Posterior cingulate gyrus (tissue), 11 donors: ENCODE measurements around the gene WBP2.
"Not testable (repeated sequence)": the region's sequence is repeated elsewhere in the genome, so short reads cannot be mapped to it uniquely, and the experiment has no call there.

Source experiments
- DNase-seq, 10 donors: peaks; one replicate each; pipeline versions ENCODE4 v3.0.0 to v3.0.0-alpha.2; 2020 to 2021; ENCODE audit warnings: mixed read lengths in 3 of 10
- intact Hi-C: fragments of 100-400 bp; cut with DNase I; formaldehyde crosslinking; loops from one replicate; pipeline ENCODE4 v1.15.1; 2023

The WBP2 gene

DNA sequence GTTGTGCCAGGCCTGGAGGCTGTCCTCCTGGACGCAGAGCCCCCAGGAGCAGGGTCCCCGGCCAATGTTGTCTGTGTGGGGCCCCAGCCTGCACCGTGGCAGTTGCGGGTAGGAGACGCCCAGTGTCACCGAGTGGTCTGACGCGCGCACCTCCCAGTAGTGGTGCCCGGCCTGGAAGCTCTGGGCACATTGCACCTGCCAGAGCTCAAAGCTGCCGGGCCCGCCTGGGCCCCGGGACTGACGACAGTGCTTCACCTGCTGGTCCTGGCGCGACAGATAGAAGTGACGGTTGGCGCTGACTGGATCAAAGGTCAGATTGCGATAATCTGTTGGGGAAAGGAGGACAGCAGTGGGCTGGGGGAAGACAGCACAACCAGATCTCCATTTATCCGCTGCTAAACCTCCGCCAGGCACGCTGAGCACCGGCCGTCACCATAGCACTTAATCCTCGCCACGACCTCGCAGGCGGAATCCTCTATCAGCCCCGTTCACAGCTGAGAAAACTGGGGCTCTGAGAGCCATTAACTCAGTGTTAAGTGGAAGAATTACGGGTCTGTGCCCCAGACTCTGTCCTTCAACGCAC is 36.0 kb upstream of the WBP2 start:
- intact Hi-C loops: no loop called here
- DNase-seq: no peak

DNA sequence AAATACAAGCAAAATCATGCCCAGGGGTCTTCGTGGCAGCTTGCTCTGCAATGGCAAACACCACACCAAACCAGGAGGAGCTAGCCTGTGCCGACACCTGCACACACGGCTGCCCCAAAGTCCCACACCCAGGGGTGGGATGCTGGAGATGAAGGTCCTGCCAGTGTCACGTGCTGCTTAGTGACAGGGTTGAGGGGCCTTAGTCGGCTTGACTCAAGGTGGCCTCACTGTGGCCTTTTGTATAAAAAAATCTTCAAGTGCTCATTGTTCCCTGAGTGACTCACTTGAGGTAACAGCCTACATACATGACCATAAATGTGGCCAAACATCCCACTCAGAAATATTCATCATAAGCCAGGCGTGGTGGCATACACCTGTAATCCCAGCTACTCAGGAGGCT is 34.3 kb upstream of the WBP2 start:
- DNase-seq: no peak
- intact Hi-C loops: no loop called here

DNA sequence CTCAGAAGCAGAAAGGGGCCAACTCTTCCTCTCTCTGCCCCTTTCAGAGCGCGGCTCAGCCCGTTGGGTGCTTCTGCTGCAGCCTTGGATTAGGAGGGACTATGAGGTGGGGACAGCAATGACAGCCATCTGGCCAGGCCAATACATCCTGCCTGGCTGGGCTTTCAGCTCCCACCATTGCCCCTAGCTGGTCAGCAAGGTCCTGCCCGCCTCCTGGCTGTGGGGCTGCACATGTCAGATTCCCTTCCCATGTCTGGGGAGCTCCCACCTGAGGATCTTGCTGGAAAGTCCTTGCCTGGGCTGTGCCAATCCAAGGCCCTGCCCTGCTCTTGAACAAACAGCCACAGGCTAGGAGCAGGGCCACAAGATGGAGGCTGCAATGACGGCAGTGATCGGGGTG is 33.3 kb upstream of the WBP2 start:
- intact Hi-C loops: no loop called here
- no peak for DNase-seq

DNA sequence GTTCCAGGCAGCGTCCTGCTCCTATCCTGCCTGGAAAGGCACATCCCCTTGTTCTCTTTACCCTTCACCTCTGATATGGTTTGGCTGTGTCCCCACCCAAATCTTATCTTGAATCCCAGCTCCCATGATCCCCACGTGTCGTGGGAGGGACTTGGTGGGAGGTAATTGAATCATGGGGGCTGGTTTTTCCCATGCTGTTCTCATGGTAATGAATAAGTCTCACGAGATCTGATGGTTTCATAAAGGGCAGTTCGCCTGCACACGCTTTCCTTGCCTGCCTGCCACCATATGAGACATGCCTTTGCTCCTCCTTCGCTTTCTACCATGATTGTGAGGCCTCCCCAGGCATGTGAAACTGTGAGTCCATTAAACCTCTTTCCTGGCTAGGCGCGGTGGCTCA is 30.7 kb upstream of the WBP2 start:
- intact Hi-C loops, DNase-seq: not testable (repeated sequence)

DNA sequence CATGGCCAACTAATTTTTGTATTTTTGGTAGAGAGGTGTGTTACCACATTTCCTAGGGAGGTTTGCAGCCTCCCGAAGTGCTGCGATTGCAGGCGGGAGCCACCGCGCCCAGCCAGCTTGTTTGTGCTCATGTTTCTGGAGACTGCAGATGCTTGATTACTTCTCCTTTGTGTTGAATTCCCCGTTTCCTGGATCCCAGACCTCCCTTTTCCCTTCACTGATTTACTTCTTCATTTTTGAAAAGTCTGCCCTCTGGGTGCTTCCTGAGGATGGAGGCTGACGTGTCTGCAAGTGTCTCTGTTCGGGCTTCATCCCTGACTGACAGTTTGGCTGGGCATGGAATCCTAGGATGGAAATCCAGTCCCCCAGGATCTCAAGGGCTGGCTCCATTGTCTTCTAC is 30.3 kb upstream of the WBP2 start:
- DNase-seq: no peak
- intact Hi-C loops: no loop called here

DNA sequence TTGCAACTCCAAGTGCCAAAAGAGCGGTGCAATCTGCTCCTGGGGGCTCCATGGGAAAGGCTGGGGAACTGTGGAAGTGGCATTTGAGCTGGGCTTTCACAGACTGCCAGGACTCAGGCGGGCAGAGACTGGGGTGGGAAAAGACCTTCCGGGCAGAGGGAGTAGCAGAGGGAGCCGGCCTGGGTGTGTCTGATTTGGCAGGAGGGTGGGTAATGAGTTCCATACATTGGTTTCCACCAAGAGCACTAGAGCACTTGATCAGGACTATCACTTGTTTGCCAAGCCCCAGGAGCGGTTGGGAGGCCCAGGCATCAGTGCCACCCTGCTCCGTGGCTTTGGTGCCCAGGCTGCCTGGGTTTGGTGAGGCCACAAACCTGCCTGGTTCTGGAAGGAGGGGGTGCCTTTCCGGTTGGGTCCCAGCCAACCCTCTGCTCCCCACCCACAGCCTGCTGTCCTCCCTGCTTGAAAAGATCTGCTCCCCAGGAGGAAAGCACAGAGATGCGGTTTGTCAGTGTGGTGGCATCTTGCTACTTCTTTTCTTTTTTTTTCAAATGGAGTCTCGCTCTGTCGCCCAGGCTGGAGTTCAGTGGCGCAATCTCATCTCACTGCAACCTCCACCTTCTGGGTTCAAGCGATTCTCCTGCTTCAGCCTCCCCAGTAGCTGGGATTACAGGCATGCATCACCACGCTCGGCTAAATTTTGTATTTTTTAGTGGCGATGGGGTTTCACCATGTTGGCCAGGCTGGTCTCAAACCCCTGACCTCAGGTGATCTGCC is 26.7 kb upstream of the WBP2 start:
- intact Hi-C loops: no loop called here
- DNase-seq: no peak

DNA sequence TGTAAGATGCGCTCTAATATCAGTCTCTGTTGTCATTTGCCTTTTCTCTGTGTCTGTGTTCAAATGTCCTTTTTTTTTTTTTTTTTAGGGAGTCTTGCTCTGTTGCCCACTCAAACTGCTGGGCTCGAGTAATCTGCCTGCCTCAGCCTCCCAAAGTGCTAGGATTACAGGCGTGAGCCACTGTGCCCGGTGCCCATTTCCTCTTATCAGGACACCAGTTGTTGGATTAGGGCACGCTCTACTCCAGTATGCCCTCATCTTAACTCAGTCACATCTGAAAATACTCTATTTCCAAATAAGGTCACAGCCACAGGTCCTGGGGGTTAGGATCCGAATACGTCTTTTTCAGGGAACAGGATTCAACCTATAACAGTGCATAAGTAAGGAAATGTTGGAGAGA is 25.1 kb upstream of the WBP2 start:
- intact Hi-C loops: no loop called here
- DNase-seq: no peak

DNA sequence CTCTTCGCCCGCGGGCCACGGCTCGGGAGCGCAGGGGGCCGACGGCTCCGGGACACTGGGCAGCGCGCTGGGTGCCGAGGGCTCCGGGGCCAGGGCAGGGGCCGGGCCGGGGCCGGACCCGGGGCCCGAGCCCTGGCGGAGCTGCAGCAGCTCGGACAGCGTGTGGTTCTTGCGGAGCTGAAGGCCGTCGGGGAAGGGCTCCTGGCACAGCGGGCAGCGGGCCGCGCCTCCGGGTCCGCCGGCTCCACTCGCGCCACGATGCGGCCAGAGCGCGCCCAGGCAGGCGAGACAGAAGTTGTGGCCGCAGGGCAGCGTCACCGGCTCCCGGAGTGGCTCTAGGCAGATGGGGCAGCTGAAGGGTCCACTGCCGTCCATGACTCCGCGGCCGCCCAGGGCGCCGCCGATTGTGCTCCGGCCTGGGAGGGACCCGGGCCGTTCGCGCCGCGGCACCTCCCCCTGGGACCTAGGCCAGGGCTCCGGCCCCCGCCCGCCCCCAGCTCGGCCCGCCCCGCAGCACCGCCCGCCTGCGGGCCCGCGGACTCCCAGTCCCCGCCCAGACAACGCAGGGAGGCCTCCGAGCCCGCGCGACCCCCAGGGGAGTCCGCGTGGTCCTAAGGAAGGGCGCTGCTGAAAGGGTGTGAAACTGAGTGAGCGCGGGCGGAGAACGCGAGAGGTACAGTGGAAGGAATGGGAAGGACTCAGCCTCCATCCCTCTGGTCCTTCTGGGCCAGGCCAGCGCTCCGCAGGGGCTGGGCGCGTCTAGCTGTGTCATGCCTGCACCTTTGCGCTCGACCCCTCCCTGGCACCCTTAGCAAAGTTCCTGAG is 23.3 kb upstream of the WBP2 start, which contains the start of gene TRIM47:
TRIM47 (minus strand) TSS at position 408 of the 825 bp plus-strand sequence; CDS start at position 375, 33 bp downstream.
- intact Hi-C loops: no loop called here
- DNase-seq: peak in 6 of 10 donors; percentile 41 to 93 (median 81)

DNA sequence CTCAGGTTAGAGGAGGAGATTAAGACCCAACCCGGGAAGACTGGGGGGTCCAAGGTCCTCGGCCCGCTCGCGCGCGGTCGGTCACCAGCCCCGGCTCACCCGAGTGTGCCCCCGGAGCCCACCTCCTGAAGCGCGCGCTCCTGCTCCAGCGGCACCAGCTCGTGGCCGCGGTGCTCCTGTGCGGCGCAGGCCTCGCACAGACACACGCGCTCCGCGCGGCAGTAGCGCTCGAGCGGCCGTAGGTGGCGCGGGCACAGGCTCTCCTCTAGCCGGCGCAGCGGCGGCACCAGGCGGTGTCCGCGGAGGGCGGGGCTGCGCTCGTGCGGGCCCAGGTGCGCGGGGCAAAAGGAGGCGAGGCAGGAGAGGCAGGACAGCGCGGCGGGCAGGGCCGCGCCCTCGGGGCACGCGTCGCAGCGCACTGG is 22.6 kb upstream of the WBP2 start:
- peak in 8 of 10 donors; percentile 47 to 96 (median 72) for DNase-seq
- intact Hi-C loops: loop anchor here (2.0 kb wide), 1 partner anchor 19 kb away; no protein-coding TSS in a partner anchor

DNA sequence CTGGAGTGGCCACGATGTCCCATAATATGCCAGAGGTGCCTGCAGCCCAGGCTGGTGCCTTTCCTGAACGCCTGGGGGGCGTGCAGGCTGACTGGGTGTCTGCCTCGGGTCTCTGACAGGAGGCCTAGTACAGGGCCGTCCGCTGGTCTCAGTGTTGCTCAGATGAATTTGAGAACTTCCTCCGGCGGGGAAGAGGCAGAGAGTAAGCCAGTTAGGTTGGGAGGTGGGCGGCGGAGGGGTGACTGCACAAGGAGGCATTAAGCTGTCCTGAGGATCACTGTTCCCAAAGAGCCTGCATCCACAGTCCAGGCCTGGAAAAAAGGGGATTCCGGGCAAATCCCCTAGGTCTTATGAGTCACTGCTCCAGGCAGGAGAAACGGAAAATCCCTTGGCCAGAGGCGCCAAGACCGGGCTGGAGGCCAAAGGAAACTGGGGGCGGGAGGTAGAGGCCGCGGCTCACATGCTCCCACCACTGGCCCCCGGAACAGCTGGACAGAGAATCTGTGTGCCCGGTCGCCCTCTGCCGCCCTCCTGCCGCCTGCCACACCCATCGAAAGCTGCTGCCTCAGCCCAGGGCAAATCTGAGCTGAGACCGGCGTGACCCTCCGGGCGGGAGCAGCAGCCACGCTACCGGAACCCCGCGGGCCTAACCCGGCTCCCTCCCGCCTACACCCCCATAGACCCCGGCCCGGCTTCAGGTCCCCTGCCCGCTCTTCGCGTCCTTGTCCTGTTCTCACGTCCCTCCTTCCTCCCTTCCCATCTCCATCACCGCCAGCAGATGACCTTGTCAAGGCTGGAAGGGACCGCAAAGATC is 22.0 kb upstream of the WBP2 start:
- intact Hi-C loops: loop anchor here (2.0 kb wide), 1 partner anchor 18 kb away; no protein-coding TSS in a partner anchor
- DNase-seq: peak; percentile 65 to 96 (median 79)

DNA sequence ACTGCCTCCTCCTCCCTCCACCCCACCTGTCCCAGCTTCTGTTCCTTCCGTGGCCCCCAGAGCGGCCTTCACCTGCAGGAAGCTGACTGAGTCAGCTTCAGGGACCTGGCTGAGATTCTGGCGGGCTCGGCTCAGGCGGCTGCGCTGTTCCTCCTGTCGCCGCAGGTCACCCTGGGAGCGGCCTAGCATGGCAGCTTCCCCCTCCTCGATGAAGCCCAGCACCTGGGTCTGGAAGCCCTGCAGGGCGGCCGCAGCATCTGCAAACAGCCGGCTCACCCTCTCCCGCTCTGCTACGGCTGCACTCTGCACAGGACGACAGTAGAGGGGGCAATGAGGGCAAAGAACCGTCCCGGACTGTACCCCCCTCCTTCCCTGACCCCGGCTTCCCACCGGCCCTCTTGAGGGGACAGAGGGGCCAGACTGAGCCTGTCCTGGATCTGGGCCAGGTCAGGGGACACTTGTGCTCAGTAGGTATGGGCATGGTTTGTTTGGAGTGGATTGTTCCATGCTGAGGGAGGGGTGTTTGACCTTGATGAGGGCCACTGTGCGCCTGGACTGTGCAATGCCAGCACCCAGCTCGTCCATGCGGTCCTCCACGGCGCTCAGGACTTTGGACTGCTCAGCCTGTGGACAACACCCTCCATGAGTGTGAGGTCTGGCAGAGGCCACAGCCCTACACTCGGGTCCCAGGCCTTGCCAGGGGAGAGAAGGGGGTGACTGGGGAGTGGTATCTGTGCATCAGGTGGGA is 21.2 kb upstream of the WBP2 start:
- intact Hi-C loops: loop anchor here (2.0 kb wide), 1 partner anchor 18 kb away; no protein-coding TSS in a partner anchor
- DNase-seq: peak in 3 of 10 donors; percentile 43 to 89 (median 78)

DNA sequence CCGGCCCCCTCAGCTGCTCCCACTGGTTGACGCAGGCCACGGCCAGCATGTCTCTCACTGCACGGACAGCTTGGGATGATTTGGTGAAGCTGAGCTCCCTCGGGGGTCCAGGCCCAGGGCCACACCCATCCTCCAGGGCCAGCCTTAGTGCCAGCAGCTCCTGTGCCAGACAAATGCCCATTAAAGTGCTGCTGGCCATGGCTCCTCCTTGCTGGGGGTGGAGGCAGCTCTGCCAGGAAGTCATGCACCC is 20.7 kb upstream of the WBP2 start:
- DNase-seq: peak in 2 of 10 donors; percentile 43 to 88
- intact Hi-C loops: loop anchor here (2.0 kb wide), 1 partner anchor 17 kb away; no protein-coding TSS in a partner anchor

DNA sequence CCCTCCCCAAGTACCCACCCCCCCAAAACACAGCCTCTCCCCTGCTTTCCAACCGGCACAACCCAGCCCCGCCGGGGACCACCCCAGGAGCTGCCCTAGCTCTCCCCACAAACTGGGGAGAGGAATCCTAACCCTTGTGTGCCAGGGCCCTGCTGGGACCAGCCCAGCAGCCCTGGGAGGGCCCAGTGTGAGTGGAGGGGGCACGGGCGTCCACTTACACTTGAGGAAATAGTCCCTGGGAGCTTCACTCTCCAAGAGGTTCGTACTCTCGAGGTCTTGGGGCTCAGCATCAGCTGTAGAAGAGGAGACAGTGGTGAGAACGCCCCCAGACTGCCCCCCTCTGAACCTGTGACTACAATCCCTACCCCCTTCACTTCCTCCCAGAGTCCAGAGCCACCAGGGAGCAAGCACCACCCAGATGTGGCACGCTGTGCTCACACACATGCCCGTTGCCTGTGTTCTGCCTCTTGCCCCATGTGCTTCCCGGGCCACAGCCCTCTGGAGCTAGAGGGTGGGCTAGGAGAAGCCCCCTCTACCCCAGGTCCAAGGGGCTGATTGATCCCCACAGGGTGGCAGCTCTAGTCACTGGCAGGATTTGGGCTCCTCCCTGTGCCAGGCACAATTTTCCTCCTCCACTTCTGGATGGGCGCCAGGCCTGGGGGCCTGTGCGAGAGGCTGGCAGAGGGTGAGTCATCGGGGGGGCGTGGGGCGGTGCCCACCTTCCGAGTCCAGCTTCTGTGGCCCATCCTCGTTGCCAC is 20.2 kb upstream of the WBP2 start:
- intact Hi-C loops: no loop called here

DNA sequence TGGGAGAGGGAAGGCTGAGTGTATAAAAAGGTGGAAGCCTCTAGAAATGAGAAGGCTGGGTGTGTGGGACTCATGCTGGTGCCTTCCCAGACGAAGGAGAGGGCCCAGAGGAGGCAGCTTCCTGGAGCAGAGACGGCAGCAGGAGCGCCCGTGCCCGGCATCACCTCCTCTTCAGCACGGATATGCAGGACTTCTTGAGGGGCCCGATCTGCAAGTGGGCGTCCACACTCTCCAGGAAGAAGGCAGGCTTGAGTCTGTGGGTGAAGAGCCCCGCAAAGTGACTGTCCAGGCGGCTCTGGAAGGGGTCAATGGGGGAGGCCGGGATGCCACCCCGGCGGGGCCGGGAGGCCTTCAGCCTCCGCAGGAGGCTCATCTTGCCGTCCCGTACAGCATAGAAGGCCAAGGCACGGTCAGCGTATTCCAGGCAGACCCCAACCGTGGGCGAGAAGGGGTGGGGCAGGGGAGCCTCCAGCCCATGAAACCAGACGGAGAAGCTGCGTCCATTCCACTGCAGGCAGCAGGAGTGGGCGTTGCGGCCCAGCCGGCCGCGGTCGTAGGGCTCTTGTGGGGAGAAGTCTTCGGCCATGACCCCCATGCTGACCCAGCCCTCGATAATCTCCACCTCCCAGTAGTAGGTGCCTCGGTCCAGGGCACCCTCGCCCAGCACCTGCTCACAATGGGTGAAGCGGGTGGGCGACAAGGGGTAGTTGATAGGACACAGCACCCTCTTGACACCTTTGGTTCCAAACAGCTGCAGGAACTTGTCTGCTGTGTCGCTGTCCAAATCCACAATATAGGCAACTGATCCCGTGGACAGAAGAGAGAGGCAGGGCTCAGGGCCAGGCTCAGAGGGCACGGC is 19.4 kb upstream of the WBP2 start:
- intact Hi-C loops: no loop called here
- DNase-seq: no peak

More for the DNA sequence above, 20.2 kb upstream of the WBP2 start:
- DNase-seq: peak in 4 of 10 donors; percentile 49 to 88 (median 66)

DNA sequence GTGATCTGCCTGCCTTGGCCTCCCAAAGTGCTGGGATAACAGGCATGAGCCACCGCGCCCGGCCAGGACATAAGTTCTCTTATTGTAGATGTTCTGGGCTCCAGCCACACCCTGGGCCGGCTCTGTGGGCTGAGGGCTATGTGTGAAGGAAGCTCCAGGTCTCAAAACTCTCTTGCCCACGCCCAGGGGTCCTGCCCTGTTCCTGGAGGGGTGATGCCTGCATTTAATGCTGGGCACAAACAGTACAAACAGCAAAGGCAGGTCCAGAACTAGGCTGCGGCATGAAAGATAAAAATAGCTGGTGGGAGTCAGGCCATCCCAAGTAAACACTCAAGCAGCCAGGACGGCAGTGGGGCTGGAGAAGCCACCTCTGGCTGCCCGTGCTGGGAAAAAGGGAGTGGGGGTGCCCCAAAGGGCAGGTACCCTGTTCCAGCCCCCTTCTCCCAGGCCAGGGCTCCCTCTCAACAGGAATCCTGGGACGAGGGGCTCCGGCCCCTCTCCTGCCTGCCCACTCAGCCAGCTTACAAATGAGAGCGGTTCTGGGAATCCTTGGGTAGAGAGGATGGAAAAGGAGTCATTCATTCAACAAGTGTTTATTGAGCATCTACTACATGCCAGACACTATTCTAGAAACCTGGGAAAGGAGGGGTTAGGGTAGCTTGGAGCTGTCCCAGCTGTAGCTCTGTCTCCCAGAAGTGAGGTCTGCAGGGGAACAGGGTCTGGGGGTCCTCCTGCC is 18.6 kb upstream of the WBP2 start:
- DNase-seq: no peak
- intact Hi-C loops: no loop called here

DNA sequence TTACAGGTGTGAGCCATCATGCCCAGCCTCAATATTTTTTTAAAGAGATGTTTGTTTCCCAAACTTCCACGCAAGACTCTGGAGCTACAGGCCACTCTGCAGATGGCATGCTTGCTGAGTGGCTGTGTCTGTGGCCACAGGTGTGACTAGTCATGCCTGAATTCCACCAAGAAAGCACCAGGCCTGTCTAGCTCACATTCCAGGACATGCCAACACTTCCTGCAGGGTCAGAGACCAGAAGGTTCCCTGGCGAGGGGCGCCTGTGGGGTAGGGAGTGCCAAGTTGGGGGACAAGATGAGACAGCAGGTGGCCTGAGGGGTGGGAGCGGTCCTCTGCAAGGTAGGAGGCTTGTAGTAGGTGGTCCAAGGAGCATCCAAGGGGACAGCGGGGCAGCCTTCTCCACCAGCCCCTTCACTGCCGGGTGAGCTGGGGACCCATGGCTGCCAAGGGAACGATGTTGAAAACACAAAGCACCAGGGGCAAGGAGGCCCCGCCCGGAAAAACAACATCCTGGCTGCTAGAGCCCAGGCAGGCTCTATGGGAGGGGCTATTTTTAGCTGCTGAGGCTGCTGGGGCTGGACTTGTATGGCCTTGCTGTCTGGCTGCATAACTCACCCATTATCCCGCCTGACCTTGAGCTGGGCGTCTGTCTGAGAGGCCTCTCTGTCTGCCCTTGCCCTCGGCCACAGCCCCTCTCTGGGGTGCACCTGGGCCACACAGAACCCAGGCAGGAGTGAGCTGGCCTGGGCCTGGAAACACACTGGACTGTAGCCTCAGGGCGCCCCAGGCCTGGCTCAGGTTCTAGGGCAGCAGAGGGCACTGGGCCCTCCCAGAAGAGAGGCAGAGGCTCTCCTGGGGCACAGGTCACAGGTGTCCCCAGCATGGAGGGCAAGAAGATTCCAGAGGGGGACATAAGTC is 17.6 kb upstream of the WBP2 start:
- intact Hi-C loops: no loop called here
- peak in 5 of 10 donors; percentile 42 to 88 (median 79) for DNase-seq
